ENCODE measurements around the gene NCAPG2.

The NCAPG2 gene

GRCh38 chr7:158737064-158737695, 32.6 kb upstream of the NCAPG2 start:
- no peak for TF ChIP-seq POLR2AphosphoS5 (IDR thresholded peaks at IDR 0.05; ENCODE audit: low read depth, low read length)

GRCh38 chr7:158735935-158736334, 31.3 kb upstream of the NCAPG2 start:
- TF ChIP-seq REST (IDR thresholded peaks at IDR 0.05; ENCODE audit: insufficient read depth in 1 of 2, low read depth in 2 of 2, low read length in 2 of 2): no peak
- TF ChIP-seq FOXP2 (optimal IDR thresholded peaks at IDR 0.05; ENCODE audit: borderline replicate concordance, extremely low read depth, extremely low read length, insufficient read depth): no peak
- TF ChIP-seq SIN3A (IDR thresholded peaks at IDR 0.05; ENCODE audit: borderline replicate concordance, insufficient read depth, low read length): no peak
- no peak for TF ChIP-seq TAF1 (IDR thresholded peaks at IDR 0.05; ENCODE audit: borderline replicate concordance, insufficient read depth, low read length)
- no peak for TF ChIP-seq POLR2AphosphoS5 (IDR thresholded peaks at IDR 0.05; ENCODE audit: low read depth, low read length)

GRCh38 chr7:158734861-158735260, 30.3 kb upstream of the NCAPG2 start:
- no peak for TF ChIP-seq TAF1 (IDR thresholded peaks at IDR 0.05; ENCODE audit: borderline replicate concordance, insufficient read depth, low read length)
- TF ChIP-seq POLR2AphosphoS5 (IDR thresholded peaks at IDR 0.05; ENCODE audit: low read depth, low read length): no peak

GRCh38 chr7:158733775-158734494, 29.3 kb upstream of the NCAPG2 start:
- TF ChIP-seq SIN3A (IDR thresholded peaks at IDR 0.05; ENCODE audit: borderline replicate concordance, insufficient read depth, low read length): no peak

GRCh38 chr7:158733220-158733519, 28.6 kb upstream of the NCAPG2 start:
- TF ChIP-seq FOXP2 (optimal IDR thresholded peaks at IDR 0.05; ENCODE audit: borderline replicate concordance, extremely low read depth, extremely low read length, insufficient read depth): no peak
- no peak for TF ChIP-seq REST (IDR thresholded peaks at IDR 0.05; ENCODE audit: insufficient read depth in 1 of 2, low read depth in 2 of 2, low read length in 2 of 2)
- TF ChIP-seq SIN3A (IDR thresholded peaks at IDR 0.05; ENCODE audit: borderline replicate concordance, insufficient read depth, low read length): no peak
- no peak for TF ChIP-seq POLR2AphosphoS5 (IDR thresholded peaks at IDR 0.05; ENCODE audit: low read depth, low read length)
- no peak for TF ChIP-seq TAF1 (IDR thresholded peaks at IDR 0.05; ENCODE audit: borderline replicate concordance, insufficient read depth, low read length)

GRCh38 chr7:158732494-158733219, 28.1 kb upstream of the NCAPG2 start:
- TF ChIP-seq FOXP2 (optimal IDR thresholded peaks at IDR 0.05; ENCODE audit: borderline replicate concordance, extremely low read depth, extremely low read length, insufficient read depth) (no peak), POLR2AphosphoS5 (IDR thresholded peaks at IDR 0.05; ENCODE audit: low read depth, low read length) (no peak), REST (IDR thresholded peaks at IDR 0.05; ENCODE audit: insufficient read depth in 1 of 2, low read depth in 2 of 2, low read length in 2 of 2) (no peak), TAF1 (IDR thresholded peaks at IDR 0.05; ENCODE audit: borderline replicate concordance, insufficient read depth, low read length) (no peak), SIN3A (IDR thresholded peaks at IDR 0.05; ENCODE audit: borderline replicate concordance, insufficient read depth, low read length) (no peak)

Data from PFSK-1 (cell line).